ENCODE measurements around the gene CHRM4. TPM values are rescaled to one million over a fixed set of nuclear protein-coding genes. Genes with fewer than 3 reads are reported as not detected.

Gene CHRM4
- total RNA-seq, 4 donors from 2014 or later: not detected

GRCh38 chr11:46392421-46393230 lies 1.1 kb upstream of the CHRM4 start:
- DNase-seq: no peak
- H3K4me3 ChIP-seq: peak overlapping the region; percentile 21 to 67 (median 38)
- no peak for TF ChIP-seq CTCF (IDR thresholded peaks at IDR 0.05)
- no peak for TF ChIP-seq POLR2A (IDR thresholded peaks at IDR 0.05)
- no peaks in the 10 kb centered on the region for H3K9me3 ChIP-seq
- H3K27me3 ChIP-seq: peaks cover 19 to 54% (median 22%) of the 10 kb centered on the region in 4 donors
- peaks cover 0 to 24% (median 0%) of the 10 kb centered on the region in 3 donors for H3K36me3 ChIP-seq
- WGBS, 2 donors: 14 to 23% methylated on average over 3 to 19 of the region's 71 CpGs
- H3K4me1 ChIP-seq: peaks cover 30 to 50% (median 39%) of the 10 kb centered on the region in 3 donors
- no peak overlapping the region for H3K27ac ChIP-seq
- intact Hi-C loops (cut with DNase I): no loop called here

GRCh38 chr11:46391186-46391577 lies 394 bp downstream of the CHRM4 start:
- 0% methylated on average over 3 of the region's 31 CpGs; no CpG with 5 or more reads in 1 of the 2 donors for WGBS, 2 donors
- Histone ChIP-seq H3K4me1 (peaks cover 30 to 51% (median 39%) of the 10 kb centered on the region in 3 donors), H3K4me3 (peak overlapping the region in 3 of 4 donors; percentile 27 to 67 (median 50)), H3K36me3 (peaks cover 0 to 9% (median 0%) of the 10 kb centered on the region in 3 donors), H3K27me3 (peaks cover 22 to 69% (median 22%) of the 10 kb centered on the region in 4 donors), H3K27ac (no peak overlapping the region), H3K9me3 (no peaks in the 10 kb centered on the region)
- no peak for DNase-seq
- no peak for TF ChIP-seq CTCF (IDR thresholded peaks at IDR 0.05)
- TF ChIP-seq POLR2A (IDR thresholded peaks at IDR 0.05): no peak
- intact Hi-C loops (cut with DNase I): no loop called here

GRCh38 chr11:46390331-46391171 lies 1.0 kb downstream of the CHRM4 start:
- Histone ChIP-seq H3K9me3 (no peaks in the 10 kb centered on the region), H3K36me3 (peaks cover 0 to 3% (median 0%) of the 10 kb centered on the region in 3 donors), H3K4me3 (peak overlapping the region in 2 of 4 donors; percentile 50 to 69), H3K27ac (no peak overlapping the region), H3K27me3 (peaks cover 22 to 75% (median 22%) of the 10 kb centered on the region in 4 donors), H3K4me1 (peaks cover 30 to 51% (median 39%) of the 10 kb centered on the region in 3 donors)
- DNase-seq: no peak
- intact Hi-C loops (cut with DNase I): no loop called here
- TF ChIP-seq CTCF (IDR thresholded peaks at IDR 0.05) (no peak), POLR2A (IDR thresholded peaks at IDR 0.05) (no peak)
- WGBS, 2 donors: 12 to 33% methylated on average over 8 to 23 of the region's 49 CpGs

DNA sequence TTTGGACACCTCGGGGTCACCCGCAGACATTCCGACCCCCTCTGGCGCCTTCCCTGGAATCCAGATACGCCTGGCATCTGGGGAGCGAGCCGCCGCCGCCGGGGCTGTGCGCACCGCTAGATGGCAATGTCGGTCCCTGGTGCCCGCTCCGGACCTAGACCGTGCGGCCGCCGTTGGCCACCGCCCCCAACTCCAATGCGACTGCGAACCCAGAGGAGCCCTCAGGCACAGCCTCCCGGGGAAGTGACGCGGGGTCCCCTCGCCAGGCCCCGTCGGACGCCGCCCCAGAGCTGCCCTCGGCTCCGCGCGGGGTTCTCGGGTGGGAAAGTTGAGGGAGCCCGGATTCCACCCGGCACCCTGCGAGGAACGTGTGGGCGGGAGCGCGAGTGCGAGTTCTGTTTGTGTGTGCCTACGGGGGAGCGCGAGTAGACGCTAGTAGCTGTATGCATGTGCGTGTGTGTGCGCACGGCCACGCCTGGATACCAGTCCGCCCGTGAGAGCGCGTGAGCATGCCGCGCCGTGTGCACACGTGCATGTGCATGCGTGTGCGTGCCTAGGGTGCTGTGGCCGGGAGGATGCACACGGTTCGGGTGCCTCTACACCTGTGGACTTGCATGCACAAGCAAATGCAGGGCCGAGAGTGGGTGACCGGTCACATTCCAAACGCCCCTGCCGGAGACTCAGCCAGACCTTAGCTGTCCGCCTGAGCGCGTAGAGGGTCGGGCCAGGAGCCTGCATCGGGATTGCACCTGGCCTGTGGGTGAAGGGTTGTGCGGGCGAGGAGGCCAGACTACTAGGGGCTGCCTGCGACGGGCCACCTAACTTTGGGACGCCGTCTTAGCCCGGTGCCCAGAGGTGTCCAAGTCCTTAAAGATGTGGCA lies 1.9 kb downstream of the CHRM4 start:
- peaks cover 30 to 51% (median 39%) of the 10 kb centered on the region in 3 donors for H3K4me1 ChIP-seq
- no peak overlapping the region for H3K27ac ChIP-seq
- peak; percentile 62 to 83 (median 74) for TF ChIP-seq CTCF (IDR thresholded peaks at IDR 0.05)
- no peak for TF ChIP-seq POLR2A (IDR thresholded peaks at IDR 0.05)

More for the DNA sequence above, 1.9 kb downstream of the CHRM4 start:
- Histone ChIP-seq H3K36me3 (no peaks in the 10 kb centered on the region), H3K9me3 (no peaks in the 10 kb centered on the region), H3K4me3 (peak overlapping the region; percentile 17 to 69 (median 39)), H3K27me3 (peaks cover 22 to 84% (median 22%) of the 10 kb centered on the region in 4 donors)
- 3 to 9% methylated on average over 7 to 27 of the region's 80 CpGs for WGBS, 2 donors
- no peak for DNase-seq
- intact Hi-C loops (cut with DNase I): loop anchor here (5.0 kb wide), 1 partner anchor 143 kb away; no protein-coding TSS in a partner anchor
